NCI-H1105 (cell line): ENCODE data around the gene KIF7.

Experiments
- DNase-seq: peaks from one replicate; lab custom pipeline; 2025; lab: John Stamatoyannopoulos, UW

Gene KIF7

DNA sequence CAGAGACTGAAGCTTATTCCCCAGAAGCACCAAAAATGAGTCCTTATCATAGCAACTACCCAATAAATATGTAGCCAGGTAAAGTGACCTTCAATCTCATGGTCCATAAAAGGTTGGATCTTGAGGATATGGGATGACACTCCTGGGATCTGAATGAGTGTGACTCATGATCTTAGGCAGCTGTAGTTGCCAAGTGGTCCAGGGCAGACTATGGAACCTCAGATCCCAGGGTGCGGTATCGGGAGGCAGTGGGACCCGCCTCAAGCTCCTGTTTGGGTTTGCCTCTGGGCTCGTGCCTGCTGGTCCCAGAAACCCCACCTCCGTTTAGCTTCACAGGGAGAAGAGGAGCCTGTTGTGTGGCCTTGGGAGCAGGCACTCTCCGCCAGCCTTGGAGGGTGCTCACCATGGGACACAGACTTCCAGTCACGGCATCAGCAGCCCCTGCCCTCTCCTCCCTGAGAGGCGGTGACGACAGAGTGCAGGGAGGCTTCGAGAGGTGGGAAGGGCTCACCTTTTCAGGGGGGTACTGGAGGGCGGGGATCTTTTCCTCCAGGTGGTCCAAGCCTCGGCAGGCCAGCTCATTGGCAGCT is 15.8 kb upstream of the KIF7 start:
- DNase-seq, result no peak

DNA sequence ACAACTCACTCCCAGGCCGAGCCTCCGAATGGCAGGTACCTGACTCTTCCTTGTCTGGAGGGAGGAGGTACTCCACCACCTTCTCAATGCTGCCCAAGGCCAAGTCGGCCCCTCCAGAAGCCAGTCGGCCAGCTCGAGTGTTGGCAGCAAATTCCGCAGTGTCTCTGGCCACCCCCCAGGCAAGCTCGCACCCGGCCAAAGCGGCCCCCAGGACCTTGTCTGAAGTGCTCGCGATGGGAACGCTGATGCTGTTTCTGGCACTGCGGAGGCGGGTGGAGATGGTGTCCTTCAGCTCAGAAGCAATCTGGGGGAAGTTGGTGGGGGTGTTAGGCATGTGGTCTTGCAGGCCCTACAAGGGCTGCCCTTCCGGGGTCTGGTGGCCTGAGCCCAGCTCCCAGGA is 14.7 kb upstream of the KIF7 start:
- no peak for DNase-seq

GRCh38 chr15:89669309-89669865 is 14.1 kb upstream of the KIF7 start:
- DNase-seq, result no peak

DNA sequence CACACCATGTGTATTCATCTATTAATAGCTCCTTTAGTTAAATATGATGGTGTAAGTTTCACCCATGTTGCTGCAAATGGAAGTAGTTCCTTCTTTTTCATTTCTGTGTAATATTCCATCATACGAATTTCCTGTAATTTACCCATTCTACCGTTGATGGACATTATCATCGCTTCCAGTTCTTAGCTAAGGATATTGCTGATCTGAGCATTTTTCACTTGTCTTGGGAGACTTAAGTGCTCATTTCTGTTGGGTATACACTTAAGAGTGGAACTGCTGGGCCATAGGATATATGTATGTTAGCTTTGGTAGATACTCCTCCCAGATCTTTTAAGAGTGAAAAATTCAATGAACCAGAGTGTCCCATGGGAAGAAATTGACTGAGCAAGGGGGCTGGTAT is 12.9 kb upstream of the KIF7 start:
- DNase-seq, result no peak

DNA sequence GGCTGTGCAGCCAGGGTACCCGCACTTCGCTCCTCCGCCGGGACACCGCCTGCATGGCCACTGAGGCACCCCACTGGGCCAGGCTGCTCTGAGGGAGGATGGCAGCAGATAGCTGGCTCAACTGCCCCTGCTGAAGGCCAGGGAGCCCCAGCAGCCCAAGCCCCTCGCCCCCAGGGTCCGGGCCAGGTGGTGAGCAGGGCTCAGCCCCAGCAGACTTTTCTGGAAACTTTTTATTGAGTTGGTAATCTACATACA is 12.4 kb upstream of the KIF7 start:
- DNase-seq, result no peak

DNA sequence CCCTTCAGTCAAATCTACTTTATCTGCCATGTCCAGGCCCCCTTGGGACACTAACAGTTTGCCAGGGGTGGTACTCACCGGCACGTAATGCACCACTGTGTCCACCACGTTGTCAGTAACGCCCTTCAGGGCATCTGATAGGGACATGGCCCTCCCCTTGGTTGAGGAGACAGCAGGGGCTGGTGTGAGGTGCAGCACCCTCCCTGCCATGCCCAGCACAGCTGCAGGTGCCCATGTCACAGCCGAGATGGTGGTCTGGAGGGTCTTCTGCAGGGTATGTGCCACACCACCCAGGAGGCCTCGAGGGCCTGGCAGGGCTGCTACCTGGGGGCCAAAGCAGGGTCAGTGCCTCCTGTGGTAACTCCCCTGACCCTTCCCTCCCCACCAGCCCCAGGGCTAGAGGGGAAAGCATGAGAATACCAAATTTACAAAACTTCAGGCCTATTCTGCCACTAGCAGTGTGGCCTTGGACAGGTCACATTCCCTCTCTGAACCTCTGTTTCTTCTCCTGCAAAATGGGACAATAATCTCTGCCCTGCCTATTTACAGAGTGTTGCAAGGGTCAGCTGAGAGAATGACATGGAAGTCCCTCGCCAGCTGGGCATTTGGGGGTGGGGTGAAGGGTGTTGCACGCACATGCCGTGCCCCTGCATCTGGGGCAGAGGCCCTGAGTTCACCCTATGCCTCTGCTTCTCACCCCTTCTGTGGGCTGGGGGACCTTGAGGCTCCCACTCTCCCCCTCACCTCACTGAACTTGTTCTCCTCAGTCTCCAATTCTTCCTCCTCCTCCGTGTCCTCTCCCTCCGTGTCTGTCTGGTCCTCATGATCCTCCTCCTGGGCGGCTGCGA is 11.8 kb upstream of the KIF7 start:
- no peak for DNase-seq

DNA sequence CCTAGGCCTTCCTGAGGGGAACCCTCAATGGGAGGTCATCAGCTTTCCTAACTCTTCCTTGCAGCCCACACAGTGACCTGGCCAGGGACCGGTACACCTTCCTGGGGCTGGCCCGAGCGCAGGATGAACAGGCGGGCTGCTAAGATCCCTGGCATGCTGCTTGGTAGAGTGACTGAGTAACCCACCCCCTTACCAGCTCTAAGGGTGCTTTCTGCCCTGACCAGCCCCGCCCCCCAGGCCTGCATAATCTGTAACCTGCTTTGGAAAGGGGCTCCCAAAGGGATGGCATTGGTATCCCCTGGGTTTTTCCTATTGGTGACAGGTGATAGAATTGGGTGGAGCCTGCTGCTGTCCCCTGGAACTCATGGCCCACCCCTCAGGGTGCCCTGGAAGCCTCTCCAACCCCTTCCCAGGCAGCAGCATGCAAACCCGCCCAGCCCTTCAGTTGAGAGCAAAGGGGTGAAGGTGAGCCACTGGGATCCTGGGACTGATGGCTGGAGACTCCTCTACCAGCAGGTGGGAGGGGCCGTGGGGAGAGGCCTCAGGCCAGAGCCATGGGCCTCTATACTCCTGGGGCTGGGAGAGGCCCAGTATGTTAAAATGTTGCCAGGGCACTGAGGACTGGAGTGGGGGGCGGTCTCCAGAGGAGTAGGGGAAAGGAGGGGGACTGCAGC is 11.1 kb upstream of the KIF7 start:
- DNase-seq, result no peak

DNA sequence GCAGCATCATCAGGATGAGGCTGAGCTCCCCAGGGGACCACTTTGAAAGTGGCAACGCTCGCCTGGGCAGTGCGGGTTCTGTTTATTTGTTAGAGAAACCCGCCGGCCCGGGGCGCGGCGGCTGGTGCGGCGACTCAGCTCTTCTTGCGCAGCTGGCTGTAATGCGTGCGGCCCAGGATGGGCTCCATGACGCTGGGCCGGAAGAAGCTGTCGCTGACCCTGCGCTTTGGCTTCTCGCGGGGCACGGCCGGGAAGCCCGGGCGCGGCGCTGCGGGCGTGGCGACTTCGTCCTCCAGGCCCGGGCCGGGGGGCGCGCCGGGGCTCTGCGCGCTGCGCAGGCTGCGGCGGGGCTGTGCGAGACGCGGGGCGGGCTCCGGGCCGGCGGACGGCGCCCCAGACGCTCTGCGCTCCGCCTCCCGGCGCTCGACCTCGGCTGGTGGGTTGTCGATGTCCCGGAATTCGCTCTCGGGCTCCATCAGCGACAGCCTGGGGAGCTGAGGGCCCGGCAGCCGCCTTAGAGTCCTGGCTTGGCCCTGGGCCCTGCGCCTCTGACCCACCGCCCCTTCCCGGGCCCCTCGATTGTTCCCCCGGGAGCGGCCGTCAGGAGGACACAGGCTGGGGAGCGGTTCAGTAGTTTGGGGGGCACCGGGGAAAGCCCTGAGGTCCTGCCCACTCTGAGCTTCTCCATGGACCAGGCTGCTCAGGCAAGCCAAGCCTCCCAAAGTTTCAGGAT is 10.3 kb upstream of the KIF7 start:
- no peak for DNase-seq

- DNase-seq, result no peak
Observed at GRCh38 chr15:89664441-89665350, 9.4 kb upstream of the KIF7 start.

DNA sequence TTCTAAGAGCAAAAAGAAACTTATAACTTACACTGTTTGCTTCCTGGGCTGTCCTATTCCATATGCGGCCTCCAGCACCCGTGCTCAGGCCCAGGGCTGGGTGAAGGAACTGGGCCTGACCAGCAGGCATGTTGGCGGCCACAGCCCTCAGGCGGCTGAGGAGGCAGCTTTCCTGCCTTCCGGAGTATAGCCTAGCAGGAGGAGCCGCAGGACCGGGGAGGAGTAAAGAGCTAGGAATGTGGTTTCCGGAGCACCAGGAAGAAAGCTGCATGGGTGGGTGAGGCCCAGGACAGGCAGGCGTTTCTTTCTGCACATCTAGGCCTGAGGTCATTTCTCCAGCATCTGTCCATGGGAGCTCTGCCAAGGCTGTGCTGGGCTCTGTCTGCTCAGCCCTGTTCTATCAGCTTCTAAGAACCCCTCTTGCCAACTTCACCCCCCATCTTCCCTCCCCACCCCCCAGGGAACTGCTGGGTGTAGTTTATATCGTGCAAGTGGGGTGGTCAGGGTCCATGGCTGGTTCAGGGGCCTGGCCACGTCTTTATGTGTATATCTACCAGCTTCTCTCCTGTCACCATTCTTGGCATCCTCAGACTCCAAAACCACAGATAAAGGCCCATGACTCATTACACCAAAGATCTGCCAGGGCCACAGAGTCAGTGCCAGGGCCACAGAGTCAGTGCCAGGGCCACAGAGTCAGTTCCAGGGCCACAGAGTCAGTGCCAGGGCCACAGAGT is 7.8 kb upstream of the KIF7 start:
- DNase-seq, result no peak

DNA sequence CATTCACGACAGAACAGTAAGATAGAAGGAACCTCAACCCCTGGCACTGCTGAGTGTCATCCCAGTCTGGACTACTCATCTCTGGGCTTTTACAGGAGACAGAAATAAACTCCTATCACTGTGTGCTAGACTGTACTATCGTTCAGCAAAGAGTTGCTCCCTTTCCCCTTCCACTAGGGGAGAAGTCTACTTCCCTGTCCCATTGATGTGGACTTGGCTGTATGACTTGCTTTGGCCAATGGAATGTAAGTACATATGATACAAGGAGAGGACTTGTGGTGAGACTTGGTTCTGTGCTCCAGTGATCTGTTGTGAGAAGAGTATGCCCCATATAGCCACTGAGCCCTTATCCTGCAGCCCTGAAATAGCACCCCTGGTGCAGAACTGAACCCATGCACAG is 5.3 kb upstream of the KIF7 start:
- no peak for DNase-seq

GRCh38 chr15:89659295-89659694 is 4.0 kb upstream of the KIF7 start:
- DNase-seq, result no peak

DNA sequence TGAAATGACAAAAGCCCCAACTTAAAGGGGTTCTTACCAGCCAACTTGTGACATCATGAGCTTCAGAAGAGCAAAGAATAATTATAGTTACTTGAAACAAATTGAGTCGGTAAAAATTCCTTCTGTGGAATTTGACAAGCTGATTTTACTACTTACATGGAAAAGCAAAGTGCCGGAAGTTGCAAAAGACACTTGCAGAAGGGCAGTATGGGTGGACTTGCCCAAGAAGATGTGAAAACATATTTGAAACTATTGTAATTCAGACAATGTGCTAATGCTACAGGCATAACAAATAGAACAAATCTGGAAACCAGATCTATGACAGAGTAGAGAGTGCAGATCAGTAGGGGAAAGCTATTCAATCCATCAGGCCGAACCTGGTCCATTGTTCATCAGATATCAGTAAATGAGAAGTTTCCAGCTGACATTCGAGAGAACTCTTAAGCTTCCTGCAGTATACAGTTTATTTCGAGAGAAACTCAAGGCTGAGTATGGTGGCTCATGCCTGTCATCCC is 2.5 kb upstream of the KIF7 start:
- no peak for DNase-seq

DNA sequence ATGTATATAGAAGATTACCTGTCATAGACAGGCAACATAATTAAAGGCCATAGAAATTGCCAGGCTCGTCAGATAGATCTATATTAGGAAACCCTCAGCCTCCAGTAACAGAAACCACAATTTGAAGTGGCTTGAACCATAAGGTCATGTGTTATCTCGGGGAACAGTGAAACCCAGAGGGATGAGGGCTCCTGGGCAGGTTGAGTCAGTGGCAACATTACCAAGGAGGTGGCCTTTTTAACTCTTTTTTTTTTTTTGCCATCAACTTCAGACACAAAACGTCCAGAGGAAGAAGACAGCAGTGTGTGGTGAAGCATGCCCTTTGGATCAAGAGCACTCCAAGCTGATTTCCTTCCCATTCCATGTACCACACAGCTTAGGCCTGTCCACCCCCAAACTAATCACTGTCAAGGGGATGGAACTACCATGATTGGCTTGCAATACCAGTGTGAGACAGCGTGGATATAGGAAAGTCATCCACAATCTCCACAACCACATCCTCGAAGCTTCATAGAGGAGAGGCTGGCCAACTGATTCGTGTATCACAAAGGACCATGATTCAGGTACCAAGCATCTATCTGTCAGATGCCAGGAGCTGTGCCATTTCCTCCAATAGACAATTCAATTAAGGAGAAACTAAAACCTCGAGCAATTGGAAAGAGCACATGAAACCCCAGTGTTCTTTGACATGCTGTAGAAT is 999 bp upstream of the KIF7 start:
- DNase-seq, result no peak

DNA sequence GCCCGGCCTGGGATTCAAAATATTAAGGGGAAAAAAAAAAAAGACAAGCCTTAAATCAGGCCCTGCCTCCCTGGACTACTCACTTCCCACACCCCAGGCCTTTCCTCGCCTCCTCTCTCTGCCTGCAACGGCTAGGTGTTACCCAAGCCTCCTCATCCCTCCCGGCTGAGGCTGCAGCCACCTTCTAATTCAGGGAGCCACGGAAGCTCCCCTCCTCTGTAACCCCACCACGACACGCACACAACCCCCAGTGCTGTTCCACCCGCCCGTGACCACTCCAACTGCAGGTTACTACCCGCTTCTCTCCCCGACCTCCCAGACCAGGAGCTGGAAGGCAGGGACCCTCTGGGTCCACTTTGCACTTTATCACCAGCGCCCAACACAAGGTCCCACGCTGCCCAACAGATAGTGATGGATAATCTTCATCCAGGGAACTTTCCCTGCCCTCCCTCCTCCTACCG is 936 bp downstream of the KIF7 start:
- DNase-seq, result no peak

GRCh38 chr15:89653578-89653977 is 1.7 kb downstream of the KIF7 start:
- DNase-seq, result no peak

GRCh38 chr15:89652666-89653065 is 2.6 kb downstream of the KIF7 start:
- no peak for DNase-seq

GRCh38 chr15:89652131-89652530 is 3.1 kb downstream of the KIF7 start:
- DNase-seq, result no peak

DNA sequence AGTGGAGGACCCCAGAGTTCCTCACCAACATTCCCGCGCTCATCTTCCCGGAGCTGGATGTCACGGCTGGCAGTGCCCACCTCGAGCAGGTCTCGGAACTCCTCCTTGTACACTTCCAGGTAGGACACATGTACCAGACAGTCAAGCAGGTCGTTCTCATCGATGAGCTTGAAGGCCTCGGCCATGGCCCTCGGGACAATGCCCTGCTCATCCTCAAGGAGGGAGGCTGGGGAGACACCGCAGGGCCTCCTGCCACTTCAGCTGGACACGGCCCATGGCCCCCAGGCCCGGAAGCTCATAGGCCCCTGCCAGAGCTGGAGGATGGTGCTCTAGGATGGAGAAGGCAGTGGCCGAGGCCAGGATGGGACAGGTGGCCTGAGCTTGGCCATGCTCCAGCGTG is 5.6 kb downstream of the KIF7 start:
- DNase-seq, result no peak
